GM12878 (cell line): ENCODE results near the gene NKD2. TPM values are rescaled to one million over a fixed set of nuclear protein-coding genes. Genes with fewer than 3 reads are reported as not detected.

ENCODE experiments used
- ATAC-seq: fragments of 200-7000 bp; cut with Tn5 transposase; 3 replicates; pipeline ENCODE4 v1.9.1; 2020; ENCODE audit warnings: mild to moderate bottlenecking, moderate library complexity
- BruUV-seq: library from RNA; stranded (reverse); fragments of 400-500 nt; replicated peaks from 2 replicates; lab custom pipeline; 2021; lab: Mats Ljungman, UMichigan
- CTCF ChIA-PET: fragments of 300-600 bp; sonication (Branson Sonifier 250); formaldehyde crosslinking; extraction: SDS; loops from one replicate; lab custom pipeline; 2021; ENCODE audit warnings: inconsistent platforms; lab: Yijun Ruan, JAX
- POLR2A ChIA-PET: fragments of 350-600 bp; formaldehyde crosslinking; extraction: SDS; loops from one replicate; lab custom pipeline; 2021; ENCODE audit warnings: inconsistent platforms; lab: Charles Lee
- RAD21 ChIA-PET: fragments of 300-600 bp; sonication (Branson Sonifier 250); formaldehyde crosslinking; loops from one replicate; lab custom pipeline; 2023; ENCODE audit warnings: antibody characterized with exemption; ENCODE audit not compliant: unreplicated experiment; lab: Charles Lee
- SMC1A ChIA-PET: fragments of 300-600 bp; sonication (Branson Sonifier 250); formaldehyde crosslinking; loops from one replicate; lab custom pipeline; 2023; ENCODE audit not compliant: unreplicated experiment, uncharacterized antibody; lab: Charles Lee
- DNase-seq: peaks from one replicate; pipeline ENCODE4 v3.0.0-alpha.2; 2011; ENCODE audit warnings: low read depth, low spot score
- FAIRE-seq: peaks from 3 replicates; lab custom pipeline; 2011; peaks lifted over from hg19 to GRCh38; lab: Jason Lieb, UNC
- H2AFZ ChIP-seq: 2 replicates; pipeline ENCODE4 v1.6.0; 2011; ENCODE audit warnings: low read depth, low read length, control low read depth; ENCODE audit not compliant: control insufficient read depth
- H3K27ac ChIP-seq: 2 replicates; pipeline ENCODE4 v1.5.1; 2011; ENCODE audit warnings: control low read depth; ENCODE audit not compliant: control insufficient read depth, insufficient read depth
- H3K27me3 ChIP-seq, 2 experiments: replicated peaks in 1 of 2; 2 replicates each; pipeline versions ENCODE4 v1.6.0 to v1.6.1; 2011; ENCODE audit warnings: low read length in 1 of 2; ENCODE audit not compliant: control insufficient read depth in 2 of 2, insufficient read depth in 2 of 2
- H3K36me3 ChIP-seq, 2 experiments: 2 replicates each; pipeline ENCODE4 v1.5.1; 2011; ENCODE audit warnings: low read length in 1 of 2; ENCODE audit not compliant: control insufficient read depth in 2 of 2, insufficient read depth in 2 of 2
- H3K4me1 ChIP-seq: 2 replicates; pipeline ENCODE4 v1.6.1; 2011; ENCODE audit warnings: mild to moderate bottlenecking, low read length, moderate library complexity, mixed read lengths; ENCODE audit not compliant: control insufficient read depth, insufficient read depth
- H3K4me2 ChIP-seq: 2 replicates; pipeline ENCODE4 v1.6.0; 2011; ENCODE audit warnings: control low read depth; ENCODE audit not compliant: control insufficient read depth, insufficient read depth
- H3K4me3 ChIP-seq: fragments of 200-600 bp; sonication (generic); 2 replicates; pipeline ENCODE4 v1.5.1; 2016
- H3K79me2 ChIP-seq: 2 replicates; pipeline ENCODE4 v1.6.0; 2011; ENCODE audit warnings: low read length; ENCODE audit not compliant: control insufficient read depth, insufficient read depth
- H3K9ac ChIP-seq: 2 replicates; pipeline ENCODE4 v1.8.0; 2011; ENCODE audit warnings: low read length, control low read depth, mixed read lengths; ENCODE audit not compliant: control insufficient read depth, insufficient read depth
- H3K9me3 ChIP-seq: replicated peaks from 3 replicates; pipeline ENCODE4 v1.5.1; 2011; ENCODE audit warnings: mild to moderate bottlenecking, low read length; ENCODE audit not compliant: control insufficient read depth, insufficient read depth
- H4K20me1 ChIP-seq: 2 replicates; pipeline ENCODE4 v1.6.0; 2011; ENCODE audit not compliant: control insufficient read depth, insufficient read depth
- BACH1 ChIP-seq: fragments of 450-650 bp; IDR thresholded peaks from 2 replicates; pipeline ENCODE4 v1.6.1; 2017; ENCODE audit warnings: mild to moderate bottlenecking, borderline replicate concordance
- BMI1 ChIP-seq: fragments of 450-650 bp; IDR thresholded peaks from 2 replicates; pipeline ENCODE4 v1.6.1; 2016; ENCODE audit warnings: mild to moderate bottlenecking, moderate library complexity, borderline replicate concordance
- EP300 ChIP-seq, 2 experiments: fragments of 150-350 bp in 1 of 2; IDR thresholded peaks; 2 replicates each; pipeline ENCODE4 v1.6.1; 2011 to 2012; ENCODE audit warnings: low read depth in 2 of 2, low read length in 2 of 2, borderline replicate concordance in 1 of 2, improper control_type of control experiment in 1 of 2, inconsistent platforms in 1 of 2; ENCODE audit not compliant: control insufficient read depth in 1 of 2
- FOS ChIP-seq: IDR thresholded peaks from 3 replicates; pipeline ENCODE4 v1.6.1; 2011; ENCODE audit warnings: borderline replicate concordance; ENCODE audit not compliant: insufficient read length; ENCODE audit errors: extremely low read depth
- KDM1A ChIP-seq: fragments of 200-600 bp; sonication (generic); IDR thresholded peaks from 2 replicates; pipeline ENCODE4 v1.6.1; 2016; ENCODE audit warnings: borderline replicate concordance
- MYC ChIP-seq: IDR thresholded peaks from 2 replicates; pipeline ENCODE4 v1.6.1; 2011; ENCODE audit warnings: mild to moderate bottlenecking, low read length, moderate library complexity, inconsistent platforms; ENCODE audit not compliant: insufficient read depth, insufficient replicate concordance, insufficient read length, severe bottlenecking
- NFYA ChIP-seq: IDR thresholded peaks from 2 replicates; pipeline ENCODE4 v1.6.1; 2011; ENCODE audit warnings: low read depth, mild to moderate bottlenecking, low read length, improper control_type of control experiment, borderline replicate concordance
- NR2F1 ChIP-seq: fragments of 450-650 bp; conservative IDR thresholded peaks from 2 replicates; pipeline ENCODE4 v1.6.1; 2017; ENCODE audit warnings: mild to moderate bottlenecking
- SMAD1 ChIP-seq: fragments of 450-650 bp; IDR thresholded peaks from 2 replicates; pipeline ENCODE4 v1.6.1; 2018; ENCODE audit warnings: mild to moderate bottlenecking, low read depth; ENCODE audit not compliant: partially characterized antibody
- SPI1 ChIP-seq: IDR thresholded peaks from 2 replicates; pipeline ENCODE4 v1.6.1; 2011; ENCODE audit warnings: low read depth, mild to moderate bottlenecking, low read length, moderate library complexity, borderline replicate concordance; ENCODE audit not compliant: insufficient read depth
- ZNF207 ChIP-seq: fragments of 450-650 bp; IDR thresholded peaks from 2 replicates; pipeline ENCODE4 v1.6.1; 2014; ENCODE audit warnings: antibody characterized with exemption, mild to moderate bottlenecking, borderline replicate concordance
- WGBS: methylation state at CpG from one replicate; pipeline ENCODE4 v1.1.6; 2016; ENCODE audit warnings: low lambda C conversion rate; ENCODE audit not compliant: insufficient replicate concordance, insufficient coverage; ENCODE audit errors: missing lambda C conversion rate; 5-methylcytosine and 5-hydroxymethylcytosine counted together
- in situ Hi-C: fragments of 300-500 bp; cut with MboI; formaldehyde crosslinking; loops from 9 replicates; pipeline ENCODE4 v1.14.3; 2018; ENCODE audit warnings: mixed read lengths
- intact Hi-C: fragments of 100-400 bp; cut with micrococcal nuclease; formaldehyde crosslinking; loops from one replicate; pipeline ENCODE4 v1.14.2; 2022; ENCODE audit not compliant: unreplicated experiment
- polyA plus RNA-seq, 11 experiments: library from polyadenylated mRNA; depleted of rRNA in 4 of 11; unstranded in 6 of 11; stranded (reverse) in 5 of 11; fragments of >200 nt; fragmentation: Nextera tagmentation in 4 of 11; fragmentation: Illumina TruSeq in 1 of 11; extraction: Ambion mirVana in 4 of 11; extraction: Trizol in 1 of 11; gene quantifications; 1 replicate in 1 of 11; 2 replicates in 10 of 11; pipeline versions ENCODE4 v1.2.1 to v1.2.3, GENCODE V29; 2011 to 2016; ENCODE audit warnings: inconsistent platforms in 2 of 11, missing spikeins in 2 of 11, low read depth in 1 of 11
- total RNA-seq, 4 experiments: library from RNA; depleted of rRNA in 3 of 4; stranded (reverse); fragments of >200 nt in 3 of 4; fragmentation: Illumina TruSeq in 1 of 4; extraction: Trizol in 1 of 4; gene quantifications; 2 replicates each; pipeline versions ENCODE4 v1.2.1 to v1.2.3, GENCODE V29; 2013 to 2021
- TF ChIP-seq, protein P1 (sequence below): fragments of 450-650 bp; IDR thresholded peaks from 2 replicates; pipeline ENCODE4 v1.6.1; 2018; ENCODE audit warnings: borderline replicate concordance, mild to moderate bottlenecking; ENCODE audit not compliant: partially characterized antibody
- TF ChIP-seq, protein P2 (sequence below): IDR thresholded peaks from 2 replicates; pipeline ENCODE4 v1.6.1; 2012; ENCODE audit warnings: mild to moderate bottlenecking, low read depth, low read length
- TF ChIP-seq, protein P3 (sequence below): fragments of 450-650 bp; IDR thresholded peaks from 2 replicates; pipeline ENCODE4 v1.6.1; 2014; ENCODE audit warnings: mild to moderate bottlenecking

The NKD2 gene
- total and polyA plus RNA-seq, 10 of the 15 experiments (the other 5 are each of a cell fraction or from before 2014, with no cell fraction given), result 0.20 to 0.83 (median 0.26) TPM; not detected in 7

DNA sequence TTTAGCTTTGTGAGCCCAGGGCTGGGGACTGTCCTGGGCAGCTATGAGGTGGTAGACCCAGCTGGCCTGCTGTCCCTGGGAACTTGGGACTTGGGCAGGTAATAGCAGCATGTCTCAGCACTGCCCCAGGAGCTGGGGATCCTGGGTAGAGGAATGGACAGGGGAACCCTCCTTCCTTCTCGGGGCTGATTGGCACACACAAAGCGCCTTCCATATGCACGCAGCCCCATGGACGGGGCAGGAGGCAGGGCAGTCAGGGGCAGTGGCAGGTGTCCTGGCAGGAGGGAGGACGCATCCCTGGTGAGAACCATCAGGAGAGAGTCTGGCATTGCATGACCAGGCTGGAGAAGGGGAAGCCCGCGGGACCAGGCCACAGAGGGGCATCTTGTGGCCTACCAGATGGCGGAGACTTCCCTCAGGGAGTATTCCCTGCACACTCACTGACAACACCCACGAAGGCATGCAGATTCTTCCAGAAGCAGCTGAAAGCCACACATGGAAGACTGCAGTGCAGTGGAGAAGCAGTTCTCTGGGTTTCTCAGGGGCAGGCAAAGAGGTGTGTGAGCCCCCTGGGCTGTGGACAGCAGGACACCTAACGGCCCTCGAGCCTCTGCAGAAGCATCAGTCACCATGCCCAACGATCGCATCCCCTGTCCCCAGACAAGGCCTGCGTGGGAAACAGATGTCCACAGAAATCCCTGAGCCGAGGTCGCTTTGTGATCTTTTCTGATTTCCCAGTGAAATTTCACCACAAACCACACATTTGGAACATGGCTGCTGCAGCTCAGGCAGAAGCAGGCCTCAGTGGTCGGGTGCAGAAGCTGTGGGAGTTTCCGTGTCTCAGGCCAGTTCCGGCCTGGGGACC lies 7.0 kb upstream of the NKD2 start (continued):
- TF ChIP-seq, protein P1, sequence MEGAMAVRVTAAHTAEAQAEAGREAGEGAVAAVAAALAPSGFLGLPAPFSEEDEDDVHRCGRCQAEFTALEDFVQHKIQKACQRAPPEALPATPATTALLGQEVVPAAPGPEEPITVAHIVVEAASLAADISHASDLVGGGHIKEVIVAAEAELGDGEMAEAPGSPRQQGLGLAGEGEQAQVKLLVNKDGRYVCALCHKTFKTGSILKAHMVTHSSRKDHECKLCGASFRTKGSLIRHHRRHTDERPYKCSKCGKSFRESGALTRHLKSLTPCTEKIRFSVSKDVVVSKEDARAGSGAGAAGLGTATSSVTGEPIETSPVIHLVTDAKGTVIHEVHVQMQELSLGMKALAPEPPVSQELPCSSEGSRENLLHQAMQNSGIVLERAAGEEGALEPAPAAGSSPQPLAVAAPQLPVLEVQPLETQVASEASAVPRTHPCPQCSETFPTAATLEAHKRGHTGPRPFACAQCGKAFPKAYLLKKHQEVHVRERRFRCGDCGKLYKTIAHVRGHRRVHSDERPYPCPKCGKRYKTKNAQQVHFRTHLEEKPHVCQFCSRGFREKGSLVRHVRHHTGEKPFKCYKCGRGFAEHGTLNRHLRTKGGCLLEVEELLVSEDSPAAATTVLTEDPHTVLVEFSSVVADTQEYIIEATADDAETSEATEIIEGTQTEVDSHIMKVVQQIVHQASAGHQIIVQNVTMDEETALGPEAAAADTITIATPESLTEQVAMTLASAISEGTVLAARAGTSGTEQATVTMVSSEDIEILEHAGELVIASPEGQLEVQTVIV, result no peak
- TF ChIP-seq MYC (no peak), EP300 (IDR thresholded peaks at IDR 0.05; ENCODE audit: borderline replicate concordance in 1 of 2, control insufficient read depth in 1 of 2, low read depth in 2 of 2, low read length in 2 of 2) (no peak), BACH1 (no peak), NFYA (no peak), KDM1A (no peak)

DNA sequence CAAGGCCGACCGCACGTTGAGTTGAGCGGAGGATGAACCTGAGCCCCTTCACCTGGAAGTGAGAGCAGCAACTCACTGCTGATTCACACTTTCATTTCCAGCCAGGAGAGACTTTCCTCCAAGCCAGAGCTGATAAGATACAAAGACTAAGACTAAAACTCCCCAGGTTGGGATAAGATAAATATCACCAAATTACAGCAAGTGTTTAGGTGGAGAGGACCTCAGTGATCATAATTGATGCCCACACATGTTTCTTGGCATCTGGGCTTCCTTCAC lies 6.4 kb upstream of the NKD2 start:
- no peak for DNase-seq
- Histone ChIP-seq H3K4me3 (no peak overlapping the region), H3K27ac (no peak overlapping the region), H3K9me3 (no peaks in the 10 kb centered on the region)
- SMC1A ChIA-PET, result no interaction called here
- RAD21 ChIA-PET, result interaction anchor here (0.7 kb wide), 1 partner anchor 68 kb away, joined by 3 read pairs; no protein-coding TSS in a partner anchor
- BruUV-seq, result no TSS peak
- TF ChIP-seq SMAD1 (no peak), FOS (no peak), SPI1 (no peak), ZNF207 (no peak), NR2F1 (no peak), BMI1 (no peak)
- TF ChIP-seq, protein P2, sequence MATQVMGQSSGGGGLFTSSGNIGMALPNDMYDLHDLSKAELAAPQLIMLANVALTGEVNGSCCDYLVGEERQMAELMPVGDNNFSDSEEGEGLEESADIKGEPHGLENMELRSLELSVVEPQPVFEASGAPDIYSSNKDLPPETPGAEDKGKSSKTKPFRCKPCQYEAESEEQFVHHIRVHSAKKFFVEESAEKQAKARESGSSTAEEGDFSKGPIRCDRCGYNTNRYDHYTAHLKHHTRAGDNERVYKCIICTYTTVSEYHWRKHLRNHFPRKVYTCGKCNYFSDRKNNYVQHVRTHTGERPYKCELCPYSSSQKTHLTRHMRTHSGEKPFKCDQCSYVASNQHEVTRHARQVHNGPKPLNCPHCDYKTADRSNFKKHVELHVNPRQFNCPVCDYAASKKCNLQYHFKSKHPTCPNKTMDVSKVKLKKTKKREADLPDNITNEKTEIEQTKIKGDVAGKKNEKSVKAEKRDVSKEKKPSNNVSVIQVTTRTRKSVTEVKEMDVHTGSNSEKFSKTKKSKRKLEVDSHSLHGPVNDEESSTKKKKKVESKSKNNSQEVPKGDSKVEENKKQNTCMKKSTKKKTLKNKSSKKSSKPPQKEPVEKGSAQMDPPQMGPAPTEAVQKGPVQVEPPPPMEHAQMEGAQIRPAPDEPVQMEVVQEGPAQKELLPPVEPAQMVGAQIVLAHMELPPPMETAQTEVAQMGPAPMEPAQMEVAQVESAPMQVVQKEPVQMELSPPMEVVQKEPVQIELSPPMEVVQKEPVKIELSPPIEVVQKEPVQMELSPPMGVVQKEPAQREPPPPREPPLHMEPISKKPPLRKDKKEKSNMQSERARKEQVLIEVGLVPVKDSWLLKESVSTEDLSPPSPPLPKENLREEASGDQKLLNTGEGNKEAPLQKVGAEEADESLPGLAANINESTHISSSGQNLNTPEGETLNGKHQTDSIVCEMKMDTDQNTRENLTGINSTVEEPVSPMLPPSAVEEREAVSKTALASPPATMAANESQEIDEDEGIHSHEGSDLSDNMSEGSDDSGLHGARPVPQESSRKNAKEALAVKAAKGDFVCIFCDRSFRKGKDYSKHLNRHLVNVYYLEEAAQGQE, result no peak
- TF ChIP-seq, protein P3, sequence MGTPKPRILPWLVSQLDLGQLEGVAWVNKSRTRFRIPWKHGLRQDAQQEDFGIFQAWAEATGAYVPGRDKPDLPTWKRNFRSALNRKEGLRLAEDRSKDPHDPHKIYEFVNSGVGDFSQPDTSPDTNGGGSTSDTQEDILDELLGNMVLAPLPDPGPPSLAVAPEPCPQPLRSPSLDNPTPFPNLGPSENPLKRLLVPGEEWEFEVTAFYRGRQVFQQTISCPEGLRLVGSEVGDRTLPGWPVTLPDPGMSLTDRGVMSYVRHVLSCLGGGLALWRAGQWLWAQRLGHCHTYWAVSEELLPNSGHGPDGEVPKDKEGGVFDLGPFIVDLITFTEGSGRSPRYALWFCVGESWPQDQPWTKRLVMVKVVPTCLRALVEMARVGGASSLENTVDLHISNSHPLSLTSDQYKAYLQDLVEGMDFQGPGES, result no peak
- TF ChIP-seq, all 136 proteins: peak for 0
- no peaks in the 10 kb centered on the region; the same call in 1 of the 2 replicates for H4K20me1 ChIP-seq
- no peaks in the 10 kb centered on the region for H3K36me3 ChIP-seq
- in situ Hi-C loops (no loop called here), intact Hi-C loops (no loop called here)
- WGBS, result 39% methylated on average over 4 of the region's 4 CpGs
- ATAC-seq, result no peak; the same call in 2 of the 3 replicates
- no peak overlapping the region for H3K9ac ChIP-seq
- H3K27me3 ChIP-seq, result peaks cover 7 to 8% of the 10 kb centered on the region in 2 experiments; a peak in 3 of 4 replicates
- H2AFZ ChIP-seq, result no peak overlapping the region
- no peak for FAIRE-seq
- ChIA-PET CTCF (no interaction called here), POLR2A (no interaction called here)
- H3K4me2 ChIP-seq, result no peak overlapping the region
- no peaks in the 10 kb centered on the region for H3K79me2 ChIP-seq
- H3K4me1 ChIP-seq, result no peaks in the 10 kb centered on the region
